Measurements from ENCODE around the gene EIF4G1.
"Not testable (repeated sequence)": the region's sequence is repeated elsewhere in the genome, so short reads cannot be mapped to it uniquely, and the experiment has no call there.

EIF4G1 gene

DNA sequence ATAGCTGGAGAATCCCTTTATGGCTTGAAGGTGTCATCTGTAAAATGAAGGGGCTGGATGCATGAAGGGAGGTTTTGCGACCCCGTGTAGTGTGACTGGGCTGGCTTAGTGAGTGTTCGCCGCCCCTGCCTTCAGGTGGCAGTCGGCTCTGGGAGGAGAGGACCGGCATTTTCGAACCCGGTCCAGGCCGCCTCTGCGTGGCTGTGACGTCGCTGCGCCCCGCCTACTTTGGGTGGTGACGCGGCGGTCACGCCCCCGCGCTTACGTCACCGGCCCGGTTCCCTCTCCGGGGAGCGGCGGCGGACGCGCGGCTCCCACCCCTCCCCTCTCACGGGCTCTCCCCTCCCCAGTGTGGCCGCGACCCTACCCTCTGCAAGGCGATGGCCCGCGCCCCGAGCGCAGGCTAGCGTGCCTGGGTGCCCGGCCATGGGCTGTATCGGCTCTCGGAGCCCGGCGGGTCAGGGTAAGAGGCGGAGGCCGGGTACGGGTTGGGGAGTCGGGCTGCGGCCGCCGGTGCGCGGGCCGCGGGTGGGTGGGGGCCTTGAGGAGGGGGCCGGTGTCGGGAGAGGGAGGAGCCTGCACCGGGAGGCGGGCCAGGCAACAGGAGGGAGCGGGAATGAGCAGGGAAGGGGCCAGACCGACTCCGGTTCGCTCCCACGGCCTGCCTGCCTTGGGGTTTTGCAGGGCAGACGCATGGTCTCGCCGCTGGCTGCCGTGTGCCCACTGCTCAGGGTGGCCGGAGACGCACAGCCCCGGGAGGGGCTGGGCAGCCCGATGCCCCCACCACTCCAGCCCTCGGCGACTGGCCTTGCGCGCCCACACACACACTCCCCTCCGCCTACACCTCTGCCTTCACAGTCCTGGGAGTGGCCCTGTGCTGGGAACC is 21.5 kb downstream of the EIF4G1 start:
- DNase-seq (ENCODE audit: low read depth in 3 of 3): peak; percentile 75 to 86 (median 84)

GRCh38 chr3:184336547-184337398 is 22.4 kb downstream of the EIF4G1 start:
- no peak for DNase-seq (ENCODE audit: low read depth in 3 of 3)

DNA sequence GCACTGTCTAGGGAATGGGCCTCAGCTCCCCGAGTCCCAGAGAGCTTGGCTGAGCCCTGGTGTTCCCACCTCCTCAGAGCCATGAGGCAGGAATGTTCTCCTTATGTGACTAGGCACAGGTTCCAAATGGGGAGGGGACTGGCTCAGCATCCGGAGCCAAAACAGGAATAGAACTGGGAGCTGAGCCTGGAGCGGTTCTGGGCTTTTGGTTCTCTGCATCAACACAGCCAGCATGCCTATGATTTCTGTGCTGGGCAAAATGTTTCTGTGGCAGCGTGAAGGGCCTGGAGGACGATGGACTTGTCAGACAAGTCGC is 23.0 kb downstream of the EIF4G1 start, which contains the start of gene FAM131A:
TSS of gene FAM131A (plus strand) at position 202 of the 316 bp plus-strand sequence. CDS start at position 233, 31 bp downstream.
- DNase-seq (ENCODE audit: low read depth in 3 of 3): no peak

DNA sequence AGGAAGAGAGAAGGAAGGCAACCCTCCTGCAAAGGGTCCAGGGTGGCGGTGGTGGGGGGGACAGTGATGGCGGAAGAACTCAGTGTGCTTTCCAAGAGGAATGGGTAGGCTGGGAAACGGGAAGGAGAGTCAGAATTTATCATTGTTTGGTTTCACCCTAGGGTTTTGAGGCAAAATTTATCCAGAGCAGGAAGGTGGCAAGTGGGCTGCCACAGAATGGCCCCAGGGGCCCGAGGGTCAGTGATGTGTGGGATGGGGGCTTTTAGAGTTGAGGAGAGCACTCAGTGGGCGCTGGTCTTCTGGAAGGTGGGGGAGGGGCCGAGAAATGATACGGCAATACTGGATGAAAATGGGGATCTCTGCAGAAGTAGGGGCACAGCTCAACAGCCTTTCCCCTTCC is 23.6 kb downstream of the EIF4G1 start:
- DNase-seq (ENCODE audit: low read depth in 3 of 3): no peak

GRCh38 chr3:184338511-184338945 is 24.1 kb downstream of the EIF4G1 start:
- DNase-seq (ENCODE audit: low read depth in 3 of 3): no peak

- no peak for DNase-seq (ENCODE audit: low read depth in 3 of 3)
Measured at GRCh38 chr3:184339001-184339400, 24.6 kb downstream of the EIF4G1 start.

DNA sequence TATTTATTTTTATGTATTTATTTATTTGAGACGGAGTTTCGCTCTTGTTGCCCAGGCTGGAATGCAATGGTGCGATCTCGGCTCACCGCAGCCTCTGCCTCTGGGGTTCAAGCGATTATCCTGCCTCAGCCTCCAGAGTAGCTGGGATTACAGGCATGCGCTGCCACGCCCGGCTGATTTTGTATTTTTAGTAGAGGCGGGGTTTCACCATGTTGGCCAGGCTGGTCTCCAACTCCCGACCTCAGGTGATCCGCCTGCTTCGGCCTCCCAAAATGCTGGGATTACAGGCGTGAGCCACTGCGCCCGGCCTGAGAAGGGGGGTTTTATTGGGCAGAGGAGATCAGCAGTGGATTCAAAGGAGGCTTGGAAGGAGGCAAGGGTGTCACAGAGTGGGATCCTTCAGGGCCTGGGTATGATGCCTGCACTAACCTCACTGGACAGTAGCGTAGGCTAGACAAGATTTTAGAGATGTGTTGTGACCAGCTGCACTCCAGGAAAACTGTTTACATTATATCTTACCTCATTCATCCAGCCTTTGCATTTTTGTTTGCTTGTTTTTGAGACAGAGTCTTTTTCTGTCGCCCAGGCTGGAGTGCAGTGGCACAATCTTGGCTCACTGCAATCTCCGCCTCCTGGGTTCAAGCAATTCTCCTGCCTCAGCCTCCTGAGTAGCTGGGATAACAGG is 25.2 kb downstream of the EIF4G1 start:
- DNase-seq (ENCODE audit: low read depth in 3 of 3): not testable (repeated sequence)

GRCh38 chr3:184341925-184342324 is 27.5 kb downstream of the EIF4G1 start:
- DNase-seq (ENCODE audit: low read depth in 3 of 3): no peak

GRCh38 chr3:184343200-184343876 is 28.9 kb downstream of the EIF4G1 start:
- DNase-seq (ENCODE audit: low read depth in 3 of 3): no peak

DNA sequence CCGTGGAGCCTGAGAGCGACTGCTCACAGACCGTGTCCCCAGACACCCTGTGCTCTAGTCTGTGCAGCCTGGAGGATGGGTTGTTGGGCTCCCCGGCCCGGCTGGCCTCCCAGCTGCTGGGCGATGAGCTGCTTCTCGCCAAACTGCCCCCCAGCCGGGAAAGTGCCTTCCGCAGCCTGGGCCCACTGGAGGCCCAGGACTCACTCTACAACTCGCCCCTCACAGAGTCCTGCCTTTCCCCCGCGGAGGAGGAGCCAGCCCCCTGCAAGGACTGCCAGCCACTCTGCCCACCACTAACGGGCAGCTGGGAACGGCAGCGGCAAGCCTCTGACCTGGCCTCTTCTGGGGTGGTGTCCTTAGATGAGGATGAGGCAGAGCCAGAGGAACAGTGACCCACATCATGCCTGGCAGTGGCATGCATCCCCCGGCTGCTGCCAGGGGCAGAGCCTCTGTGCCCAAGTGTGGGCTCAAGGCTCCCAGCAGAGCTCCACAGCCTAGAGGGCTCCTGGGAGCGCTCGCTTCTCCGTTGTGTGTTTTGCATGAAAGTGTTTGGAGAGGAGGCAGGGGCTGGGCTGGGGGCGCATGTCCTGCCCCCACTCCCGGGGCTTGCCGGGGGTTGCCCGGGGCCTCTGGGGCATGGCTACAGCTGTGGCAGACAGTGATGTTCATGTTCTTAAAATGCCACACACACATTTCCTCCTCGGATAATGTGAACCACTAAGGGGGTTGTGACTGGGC is 30.3 kb downstream of the EIF4G1 start:
- DNase-seq (ENCODE audit: low read depth in 3 of 3): no peak

- DNase-seq (ENCODE audit: low read depth in 3 of 3): no peak
Measured at GRCh38 chr3:184345317-184346144, 31.1 kb downstream of the EIF4G1 start.

DNA sequence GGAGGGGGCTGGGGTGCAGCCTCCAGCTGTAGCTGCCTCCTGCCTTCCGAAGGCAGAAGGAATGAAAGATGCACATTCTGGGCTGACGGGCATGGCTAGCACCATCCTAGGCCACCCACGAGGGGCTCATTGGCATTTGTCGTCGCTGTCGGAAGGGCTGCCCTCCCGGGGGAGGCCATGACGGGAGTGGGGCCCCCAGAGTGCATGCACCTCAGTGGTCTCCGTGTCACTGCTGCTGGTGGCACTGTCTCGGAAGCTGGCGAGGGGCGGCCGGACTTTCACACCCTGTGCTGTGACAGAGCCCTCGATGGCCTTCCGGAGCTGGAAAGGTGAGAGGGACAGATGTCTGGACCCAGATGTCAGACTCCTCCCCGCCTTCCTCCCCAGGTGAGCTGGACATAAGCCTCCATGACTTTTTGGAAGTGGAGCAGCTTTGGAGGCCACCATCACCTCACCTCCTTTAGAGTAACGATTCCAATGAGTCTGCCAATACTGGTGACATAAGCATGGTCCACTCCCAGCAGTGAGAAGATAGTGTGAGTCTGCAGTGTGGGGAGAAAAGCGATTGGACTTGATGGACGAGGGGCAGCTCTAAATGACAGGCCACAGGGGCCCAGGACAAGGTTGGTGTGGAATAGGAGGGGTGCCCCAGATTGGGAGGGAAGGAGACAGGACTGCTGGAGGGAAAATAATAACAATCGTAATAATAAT is 32.2 kb downstream of the EIF4G1 start:
- DNase-seq (ENCODE audit: low read depth in 3 of 3): no peak

DNA sequence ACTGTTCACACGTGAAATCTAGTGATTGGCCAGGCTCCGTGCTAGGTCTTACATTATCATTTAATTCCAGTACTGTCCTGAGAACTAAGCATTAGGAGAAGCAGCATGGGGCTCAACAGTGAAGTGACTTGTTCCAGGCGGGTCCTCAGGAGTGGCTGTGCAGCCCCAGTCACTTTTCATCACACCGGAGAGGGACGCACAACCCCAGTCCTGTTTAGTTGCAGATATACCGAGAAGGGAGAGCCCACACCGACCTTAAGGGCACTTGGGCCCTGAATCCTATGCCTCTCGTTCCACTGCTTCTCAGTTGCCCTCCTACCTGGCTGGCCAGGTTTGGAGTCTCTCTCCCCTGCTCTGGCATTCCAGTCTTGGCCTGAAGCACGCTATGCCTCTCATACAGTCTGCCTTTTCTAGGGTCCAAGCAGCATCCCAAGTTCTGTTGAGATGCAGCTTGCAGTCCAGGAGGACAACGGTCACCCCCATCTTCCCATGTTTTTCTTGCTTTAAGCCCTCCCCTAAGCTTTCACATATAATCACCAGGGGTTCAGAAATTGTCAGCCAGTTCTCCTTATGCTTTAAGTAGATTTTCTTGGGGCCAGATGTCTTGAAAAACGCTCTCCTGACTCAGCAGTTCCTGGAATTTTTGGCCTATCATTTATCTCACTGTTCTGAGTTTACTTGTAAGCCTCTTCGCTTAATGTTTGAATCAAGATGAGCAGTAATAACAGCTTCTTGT is 33.1 kb downstream of the EIF4G1 start:
- no peak for DNase-seq (ENCODE audit: low read depth in 3 of 3)

DNA sequence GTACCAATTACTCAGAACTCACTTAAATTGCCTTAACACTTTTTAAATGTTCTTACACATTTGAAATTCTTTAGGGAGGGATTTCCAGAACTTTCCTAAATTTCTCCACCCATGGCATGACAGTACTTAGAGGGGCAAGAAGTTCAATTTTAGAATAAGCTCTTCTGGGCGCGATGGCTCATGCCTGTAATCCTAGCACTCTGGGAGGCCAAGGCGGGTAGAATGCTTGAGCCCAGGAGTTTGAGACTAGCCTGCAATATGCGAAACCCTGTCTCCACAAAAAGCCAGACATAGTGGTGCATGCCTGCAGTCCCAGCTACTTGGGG is 33.6 kb downstream of the EIF4G1 start:
- DNase-seq (ENCODE audit: low read depth in 3 of 3): no peak

DNA sequence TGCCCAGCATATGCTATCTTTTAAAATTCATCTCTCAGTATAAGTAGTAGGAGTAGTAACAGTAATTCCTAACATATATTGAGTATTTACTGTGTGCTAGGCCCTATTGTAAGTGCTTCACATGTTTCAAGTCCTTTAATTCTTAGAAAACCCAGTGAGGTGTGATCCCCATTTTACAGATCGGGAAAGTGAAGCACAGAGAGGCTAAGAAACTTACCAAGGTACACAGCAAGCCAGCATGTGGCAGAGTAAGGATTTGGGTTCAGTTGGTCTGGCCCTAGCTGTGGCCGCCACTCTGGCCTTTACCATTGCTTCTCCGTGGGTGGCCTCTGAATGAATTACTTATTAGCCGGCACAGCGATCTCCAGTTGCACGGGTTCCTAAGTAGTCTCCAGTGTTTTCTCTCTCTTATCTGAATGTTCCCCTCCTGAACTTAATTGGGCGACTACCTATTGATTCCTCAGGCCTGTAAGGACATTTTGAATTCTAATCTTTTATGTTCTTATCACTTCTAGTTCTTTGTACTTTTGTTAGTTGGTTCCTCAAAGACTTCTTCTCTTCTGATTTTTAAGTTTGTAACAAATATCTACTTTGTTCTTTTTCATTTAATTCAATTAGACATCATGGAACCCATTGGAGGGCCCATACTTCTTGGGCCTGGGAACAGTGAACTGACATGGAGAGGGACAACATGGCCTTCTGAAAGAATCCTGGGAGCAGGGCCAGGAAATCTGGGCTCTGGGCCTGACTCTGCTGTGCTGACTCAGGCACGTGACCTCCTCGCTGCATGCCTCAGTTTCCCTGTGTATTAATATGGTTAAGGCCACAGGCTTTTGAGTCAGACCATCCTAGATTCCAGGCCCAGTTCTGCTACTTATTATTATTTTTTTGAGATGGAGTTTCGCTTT is 35.4 kb downstream of the EIF4G1 start:
- no peak for DNase-seq (ENCODE audit: low read depth in 3 of 3)

GRCh38 chr3:184350618-184351017 is 36.2 kb downstream of the EIF4G1 start:
- no peak for DNase-seq (ENCODE audit: low read depth in 3 of 3)

GRCh38 chr3:184351511-184352148 is 37.2 kb downstream of the EIF4G1 start:
- no peak for DNase-seq (ENCODE audit: low read depth in 3 of 3)
